ENCODE measurements around the gene SRL. TPM values are rescaled to one million over a fixed set of nuclear protein-coding genes. Genes with fewer than 3 reads are reported as not detected.

The SRL gene
- total and polyA plus RNA-seq, 4 donors, result 0.14 to 0.22 (median 0.17) TPM

DNA sequence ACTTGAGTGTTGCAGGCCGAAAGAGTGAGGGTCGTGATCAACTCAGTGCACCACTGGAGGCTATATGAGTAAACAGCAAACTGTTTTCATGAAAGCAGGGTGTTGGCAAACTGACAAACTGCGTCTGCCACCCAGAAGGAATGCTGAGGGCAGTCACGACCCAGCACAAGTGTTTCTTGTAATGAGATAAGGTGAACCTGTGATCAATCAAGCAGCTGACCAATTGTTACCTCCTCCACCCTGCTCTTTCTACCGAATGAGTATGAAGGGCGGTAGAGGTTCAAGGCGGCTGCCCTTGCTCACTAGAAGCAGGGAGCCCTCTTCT, 5.5 kb upstream of the SRL start (continued):
- TF ChIP-seq NR2F2 (IDR thresholded peaks at IDR 0.05) (no peak), SP1 (IDR thresholded peaks at IDR 0.05) (no peak)
- TF ChIP-seq, protein P1, sequence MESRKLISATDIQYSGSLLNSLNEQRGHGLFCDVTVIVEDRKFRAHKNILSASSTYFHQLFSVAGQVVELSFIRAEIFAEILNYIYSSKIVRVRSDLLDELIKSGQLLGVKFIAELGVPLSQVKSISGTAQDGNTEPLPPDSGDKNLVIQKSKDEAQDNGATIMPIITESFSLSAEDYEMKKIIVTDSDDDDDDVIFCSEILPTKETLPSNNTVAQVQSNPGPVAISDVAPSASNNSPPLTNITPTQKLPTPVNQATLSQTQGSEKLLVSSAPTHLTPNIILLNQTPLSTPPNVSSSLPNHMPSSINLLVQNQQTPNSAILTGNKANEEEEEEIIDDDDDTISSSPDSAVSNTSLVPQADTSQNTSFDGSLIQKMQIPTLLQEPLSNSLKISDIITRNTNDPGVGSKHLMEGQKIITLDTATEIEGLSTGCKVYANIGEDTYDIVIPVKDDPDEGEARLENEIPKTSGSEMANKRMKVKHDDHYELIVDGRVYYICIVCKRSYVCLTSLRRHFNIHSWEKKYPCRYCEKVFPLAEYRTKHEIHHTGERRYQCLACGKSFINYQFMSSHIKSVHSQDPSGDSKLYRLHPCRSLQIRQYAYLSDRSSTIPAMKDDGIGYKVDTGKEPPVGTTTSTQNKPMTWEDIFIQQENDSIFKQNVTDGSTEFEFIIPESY (IDR thresholded peaks at IDR 0.05), result no peak

DNA sequence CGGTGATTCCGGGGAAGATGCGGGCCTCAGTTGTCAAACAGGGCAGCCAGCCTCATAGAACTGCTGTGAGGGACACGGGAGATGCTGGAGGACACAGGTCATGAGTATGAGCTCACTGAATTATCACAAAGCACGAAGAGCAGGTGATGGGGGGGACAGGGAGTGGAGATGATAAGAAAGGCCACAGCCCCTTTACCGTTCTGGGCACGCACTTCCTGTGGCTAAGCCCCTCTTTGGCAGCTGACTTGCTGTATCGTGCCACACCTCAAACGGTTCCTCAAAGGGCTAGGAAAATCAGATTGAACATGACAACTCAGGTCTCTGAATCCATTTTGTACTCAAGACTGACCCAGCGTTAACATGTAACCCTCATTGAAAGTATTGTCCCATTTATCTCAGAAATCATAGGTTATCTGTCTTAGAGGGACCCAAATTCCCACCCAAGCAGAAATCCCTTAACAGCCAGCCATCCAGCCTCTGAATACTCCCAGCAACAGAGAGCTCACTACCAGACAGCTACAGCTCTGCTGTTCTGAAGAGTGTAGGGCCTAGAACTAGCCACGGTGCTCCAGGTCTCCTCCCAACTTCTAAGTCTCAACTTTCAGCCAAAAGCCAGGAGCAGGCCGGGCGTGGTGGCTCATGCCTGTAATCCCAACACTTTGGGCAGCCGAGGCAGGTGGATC, 5.0 kb upstream of the SRL start:
- H3K9ac ChIP-seq (ENCODE audit: low read depth in 1 of 2, low read length in 2 of 2), result no peak overlapping the region
- H3K4me3 ChIP-seq (ENCODE audit: low read depth in 1 of 3, low read length in 3 of 3), result no peak overlapping the region
- H3K27ac ChIP-seq (ENCODE audit: low read depth in 1 of 2, low read length in 2 of 2), result no peak overlapping the region
- TF ChIP-seq, protein P2, sequence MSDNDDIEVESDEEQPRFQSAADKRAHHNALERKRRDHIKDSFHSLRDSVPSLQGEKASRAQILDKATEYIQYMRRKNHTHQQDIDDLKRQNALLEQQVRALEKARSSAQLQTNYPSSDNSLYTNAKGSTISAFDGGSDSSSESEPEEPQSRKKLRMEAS (IDR thresholded peaks at IDR 0.05), result no peak
- TF ChIP-seq FOXA2 (IDR thresholded peaks at IDR 0.05), result no peak
- no peak for TF ChIP-seq TAF1 (conservative IDR thresholded peaks at IDR 0.05)
- TF ChIP-seq, protein P1 (IDR thresholded peaks at IDR 0.05), result no peak
- TF ChIP-seq SP1 (IDR thresholded peaks at IDR 0.05), result no peak
- no peak for TF ChIP-seq RAD21 (IDR thresholded peaks at IDR 0.05)
- no peak for TF ChIP-seq FOXA1 (IDR thresholded peaks at IDR 0.05)
- no peak for DNase-seq (ENCODE audit: low spot score)
- H3K27me3 ChIP-seq (ENCODE audit: control insufficient read depth in 4 of 4, insufficient read depth in 4 of 4, low read length in 3 of 4), result no peaks in the 10 kb centered on the region
- H3K9me3 ChIP-seq (ENCODE audit: control insufficient read depth in 4 of 4, low read length in 3 of 4), result no peaks in the 10 kb centered on the region
- 84% methylated on average over 14 of the region's 14 CpGs for WGBS
- no peaks in the 10 kb centered on the region for H3K36me3 ChIP-seq (ENCODE audit: control insufficient read depth in 4 of 4, insufficient read depth in 3 of 4, low read depth in 1 of 4, low read length in 3 of 4)
- H3K4me1 ChIP-seq (ENCODE audit: control insufficient read depth in 4 of 4, insufficient read depth in 4 of 4, low read length in 3 of 4), result no peaks in the 10 kb centered on the region

DNA sequence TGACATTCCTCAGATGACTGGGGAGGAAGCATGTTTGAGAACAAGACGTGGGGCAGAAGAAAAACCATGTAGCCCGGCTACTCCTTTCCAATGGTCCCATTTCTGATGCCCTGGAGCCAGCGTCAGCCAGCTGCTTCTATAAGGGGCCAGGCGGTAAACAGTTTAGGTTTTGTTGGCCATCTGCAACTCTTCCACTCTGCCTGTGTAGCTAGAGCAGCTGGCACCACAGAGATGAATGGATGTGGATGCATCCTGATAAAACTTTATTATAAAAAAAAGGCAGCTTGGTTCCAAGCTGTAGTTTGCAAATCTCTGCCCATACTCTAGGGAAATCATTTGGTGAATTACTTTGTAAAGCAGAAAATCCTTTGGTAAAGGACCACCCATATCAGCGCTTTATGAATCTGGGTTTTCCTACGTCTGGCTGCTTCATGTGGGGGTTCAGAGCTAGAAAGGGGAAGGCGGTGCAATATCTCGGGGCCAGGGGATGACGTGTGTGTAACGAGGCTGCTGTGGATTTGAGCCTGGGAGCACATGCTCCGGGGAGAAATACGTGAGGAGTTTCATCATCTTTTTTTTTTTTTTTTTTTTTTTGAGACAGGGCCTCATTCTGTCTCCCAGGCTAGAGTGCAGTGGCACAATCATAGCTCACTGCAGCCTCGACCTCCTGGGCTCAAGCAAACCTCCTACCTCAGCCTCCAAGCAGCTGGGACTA, 3.4 kb upstream of the SRL start:
- WGBS, result 82% methylated on average over 13 of the region's 13 CpGs
- no peak for DNase-seq (ENCODE audit: low spot score)
- Histone ChIP-seq H3K9ac (ENCODE audit: low read depth in 1 of 2, low read length in 2 of 2) (no peak overlapping the region), H3K27ac (ENCODE audit: low read depth in 1 of 2, low read length in 2 of 2) (no peak overlapping the region), H3K27me3 (ENCODE audit: control insufficient read depth in 4 of 4, insufficient read depth in 4 of 4, low read length in 3 of 4) (no peaks in the 10 kb centered on the region), H3K9me3 (ENCODE audit: control insufficient read depth in 4 of 4, low read length in 3 of 4) (no peaks in the 10 kb centered on the region), H3K4me1 (ENCODE audit: control insufficient read depth in 4 of 4, insufficient read depth in 4 of 4, low read length in 3 of 4) (no peaks in the 10 kb centered on the region), H3K36me3 (ENCODE audit: control insufficient read depth in 4 of 4, insufficient read depth in 3 of 4, low read depth in 1 of 4, low read length in 3 of 4) (no peaks in the 10 kb centered on the region), H3K4me3 (ENCODE audit: low read depth in 1 of 3, low read length in 3 of 3) (no peak overlapping the region)
- TF ChIP-seq FOXA2 (IDR thresholded peaks at IDR 0.05) (no peak), YY1 (IDR thresholded peaks at IDR 0.05) (no peak), HNF4A (conservative IDR thresholded peaks at IDR 0.05) (no peak), JUND (IDR thresholded peaks at IDR 0.05) (no peak), NR2F2 (IDR thresholded peaks at IDR 0.05) (no peak), TAF1 (conservative IDR thresholded peaks at IDR 0.05) (no peak), SP1 (IDR thresholded peaks at IDR 0.05) (no peak), EGR1 (IDR thresholded peaks at IDR 0.05; ENCODE audit: low read depth in 2 of 2) (no peak), FOXA1 (IDR thresholded peaks at IDR 0.05) (no peak), GABPA (IDR thresholded peaks at IDR 0.05 in 1 of 2, conservative IDR thresholded peaks at IDR 0.05 in 1 of 2) (no peak), RXRA (IDR thresholded peaks at IDR 0.05) (no peak), RAD21 (IDR thresholded peaks at IDR 0.05) (no peak)
- TF ChIP-seq, protein P3, sequence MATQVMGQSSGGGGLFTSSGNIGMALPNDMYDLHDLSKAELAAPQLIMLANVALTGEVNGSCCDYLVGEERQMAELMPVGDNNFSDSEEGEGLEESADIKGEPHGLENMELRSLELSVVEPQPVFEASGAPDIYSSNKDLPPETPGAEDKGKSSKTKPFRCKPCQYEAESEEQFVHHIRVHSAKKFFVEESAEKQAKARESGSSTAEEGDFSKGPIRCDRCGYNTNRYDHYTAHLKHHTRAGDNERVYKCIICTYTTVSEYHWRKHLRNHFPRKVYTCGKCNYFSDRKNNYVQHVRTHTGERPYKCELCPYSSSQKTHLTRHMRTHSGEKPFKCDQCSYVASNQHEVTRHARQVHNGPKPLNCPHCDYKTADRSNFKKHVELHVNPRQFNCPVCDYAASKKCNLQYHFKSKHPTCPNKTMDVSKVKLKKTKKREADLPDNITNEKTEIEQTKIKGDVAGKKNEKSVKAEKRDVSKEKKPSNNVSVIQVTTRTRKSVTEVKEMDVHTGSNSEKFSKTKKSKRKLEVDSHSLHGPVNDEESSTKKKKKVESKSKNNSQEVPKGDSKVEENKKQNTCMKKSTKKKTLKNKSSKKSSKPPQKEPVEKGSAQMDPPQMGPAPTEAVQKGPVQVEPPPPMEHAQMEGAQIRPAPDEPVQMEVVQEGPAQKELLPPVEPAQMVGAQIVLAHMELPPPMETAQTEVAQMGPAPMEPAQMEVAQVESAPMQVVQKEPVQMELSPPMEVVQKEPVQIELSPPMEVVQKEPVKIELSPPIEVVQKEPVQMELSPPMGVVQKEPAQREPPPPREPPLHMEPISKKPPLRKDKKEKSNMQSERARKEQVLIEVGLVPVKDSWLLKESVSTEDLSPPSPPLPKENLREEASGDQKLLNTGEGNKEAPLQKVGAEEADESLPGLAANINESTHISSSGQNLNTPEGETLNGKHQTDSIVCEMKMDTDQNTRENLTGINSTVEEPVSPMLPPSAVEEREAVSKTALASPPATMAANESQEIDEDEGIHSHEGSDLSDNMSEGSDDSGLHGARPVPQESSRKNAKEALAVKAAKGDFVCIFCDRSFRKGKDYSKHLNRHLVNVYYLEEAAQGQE (IDR thresholded peaks at IDR 0.05), result no peak
- TF ChIP-seq, protein P1 (IDR thresholded peaks at IDR 0.05), result no peak
- TF ChIP-seq, protein P4, sequence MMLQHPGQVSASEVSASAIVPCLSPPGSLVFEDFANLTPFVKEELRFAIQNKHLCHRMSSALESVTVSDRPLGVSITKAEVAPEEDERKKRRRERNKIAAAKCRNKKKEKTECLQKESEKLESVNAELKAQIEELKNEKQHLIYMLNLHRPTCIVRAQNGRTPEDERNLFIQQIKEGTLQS (IDR thresholded peaks at IDR 0.05), result no peak

All from liver (tissue), 9 donors.